Measurements from ENCODE around the gene CHRNA4. TPM values are rescaled to one million over a fixed set of nuclear protein-coding genes. Genes with fewer than 3 reads are reported as not detected.

The CHRNA4 gene
- total RNA-seq, 2 donors from 2014 or later = not detected

GRCh38 chr20:63350597-63351325 lies 10.4 kb downstream of the CHRNA4 start:
- Mint-ChIP-seq H3K9me3 (peaks cover 2 to 6% of the 10 kb centered on the region in 2 donors), H3K36me3 (ENCODE audit: insufficient read depth in 2 of 2) (peaks cover 0 to 3% of the 10 kb centered on the region in 2 donors), H3K27me3 (ENCODE audit: low read depth) (no peaks in the 10 kb centered on the region), H3K27ac (no peak overlapping the region), H3K4me3 (no peak overlapping the region), H3K4me1 (ENCODE audit: low read depth) (no peaks in the 10 kb centered on the region)
- ATAC-seq (replicated peaks in 1 of 2) (no peak), DNase-seq (no peak)

- Mint-ChIP-seq H3K4me3 (no peak overlapping the region), H3K4me1 (ENCODE audit: low read depth) (no peaks in the 10 kb centered on the region), H3K9me3 (peaks cover 2 to 6% of the 10 kb centered on the region in 2 donors), H3K27me3 (ENCODE audit: low read depth) (no peaks in the 10 kb centered on the region), H3K27ac (no peak overlapping the region), H3K36me3 (ENCODE audit: insufficient read depth in 2 of 2) (peaks cover 0 to 3% of the 10 kb centered on the region in 2 donors)
- ATAC-seq (replicated peaks in 1 of 2) = no peak
- no peak for DNase-seq
Observed at GRCh38 chr20:63350196-63350595, 11.0 kb downstream of the CHRNA4 start.

- DNase-seq (no peak), ATAC-seq (replicated peaks in 1 of 2) (no peak)
- H3K9me3 Mint-ChIP-seq = peaks cover 2 to 6% of the 10 kb centered on the region in 2 donors
- H3K4me3 Mint-ChIP-seq = no peak overlapping the region
- H3K4me1 Mint-ChIP-seq (ENCODE audit: low read depth) = no peaks in the 10 kb centered on the region
- H3K27me3 Mint-ChIP-seq (ENCODE audit: low read depth) = no peaks in the 10 kb centered on the region
- H3K36me3 Mint-ChIP-seq (ENCODE audit: insufficient read depth in 2 of 2) = peaks cover 0 to 3% of the 10 kb centered on the region in 2 donors
- H3K27ac Mint-ChIP-seq = no peak overlapping the region
Observed at GRCh38 chr20:63349516-63349895, 11.6 kb downstream of the CHRNA4 start.

- Mint-ChIP-seq H3K9me3 (peaks cover 2 to 6% of the 10 kb centered on the region in 2 donors), H3K27ac (no peak overlapping the region), H3K4me3 (no peak overlapping the region), H3K27me3 (ENCODE audit: low read depth) (no peaks in the 10 kb centered on the region), H3K4me1 (ENCODE audit: low read depth) (no peaks in the 10 kb centered on the region), H3K36me3 (ENCODE audit: insufficient read depth in 2 of 2) (peaks cover 0 to 3% of the 10 kb centered on the region in 2 donors)
- no peak for ATAC-seq (replicated peaks in 1 of 2)
- DNase-seq = no peak
Observed at GRCh38 chr20:63348828-63349515, 12.2 kb downstream of the CHRNA4 start.

- Mint-ChIP-seq H3K4me1 (ENCODE audit: low read depth) (no peaks in the 10 kb centered on the region), H3K9me3 (peaks cover 2 to 6% of the 10 kb centered on the region in 2 donors), H3K36me3 (ENCODE audit: insufficient read depth in 2 of 2) (peaks cover 0 to 3% of the 10 kb centered on the region in 2 donors), H3K4me3 (no peak overlapping the region), H3K27me3 (ENCODE audit: low read depth) (no peaks in the 10 kb centered on the region), H3K27ac (no peak overlapping the region)
- no peak for ATAC-seq (replicated peaks in 1 of 2)
- no peak for DNase-seq
Observed at GRCh38 chr20:63347950-63348827, 13.0 kb downstream of the CHRNA4 start.

- Mint-ChIP-seq H3K27me3 (ENCODE audit: low read depth) (peaks cover 2% of the 10 kb centered on the region), H3K27ac (no peak overlapping the region), H3K36me3 (ENCODE audit: insufficient read depth in 2 of 2) (peaks cover 0 to 3% of the 10 kb centered on the region in 2 donors), H3K9me3 (peaks cover 2 to 6% of the 10 kb centered on the region in 2 donors), H3K4me1 (ENCODE audit: low read depth) (no peaks in the 10 kb centered on the region), H3K4me3 (no peak overlapping the region)
- ATAC-seq (replicated peaks in 1 of 2) = no peak
- no peak for DNase-seq
Observed at GRCh38 chr20:63347081-63347741, 13.9 kb downstream of the CHRNA4 start.

GRCh38 chr20:63346131-63347080 lies 14.7 kb downstream of the CHRNA4 start:
- H3K9me3 Mint-ChIP-seq = peaks cover 2 to 6% of the 10 kb centered on the region in 2 donors
- no peak for ATAC-seq (replicated peaks in 1 of 2)
- H3K4me3 Mint-ChIP-seq = no peak overlapping the region
- peaks cover 11% of the 10 kb centered on the region for H3K27me3 Mint-ChIP-seq (ENCODE audit: low read depth)
- H3K36me3 Mint-ChIP-seq (ENCODE audit: insufficient read depth in 2 of 2) = peaks cover 0 to 3% of the 10 kb centered on the region in 2 donors
- no peak for DNase-seq
- H3K4me1 Mint-ChIP-seq (ENCODE audit: low read depth) = no peaks in the 10 kb centered on the region
- no peak overlapping the region for H3K27ac Mint-ChIP-seq

- no peaks in the 10 kb centered on the region for H3K4me1 Mint-ChIP-seq (ENCODE audit: low read depth)
- no peak overlapping the region for H3K27ac Mint-ChIP-seq
- DNase-seq (no peak), ATAC-seq (replicated peaks in 1 of 2) (no peak)
- no peak overlapping the region for H3K4me3 Mint-ChIP-seq
- H3K9me3 Mint-ChIP-seq = peaks cover 2 to 3% of the 10 kb centered on the region in 2 donors
- H3K36me3 Mint-ChIP-seq (ENCODE audit: insufficient read depth in 2 of 2) = peaks cover 0 to 3% of the 10 kb centered on the region in 2 donors
- H3K27me3 Mint-ChIP-seq (ENCODE audit: low read depth) = peaks cover 19% of the 10 kb centered on the region
Observed at GRCh38 chr20:63345328-63346100, 15.6 kb downstream of the CHRNA4 start.

GRCh38 chr20:63344616-63345327 lies 16.4 kb downstream of the CHRNA4 start:
- DNase-seq (no peak), ATAC-seq (replicated peaks in 1 of 2) (no peak)
- Mint-ChIP-seq H3K9me3 (peaks cover under 1 to 3% of the 10 kb centered on the region in 2 donors), H3K27me3 (ENCODE audit: low read depth) (peaks cover 20% of the 10 kb centered on the region), H3K27ac (no peak overlapping the region), H3K4me1 (ENCODE audit: low read depth) (no peaks in the 10 kb centered on the region), H3K4me3 (no peak overlapping the region), H3K36me3 (ENCODE audit: insufficient read depth in 2 of 2) (no peaks in the 10 kb centered on the region)

- H3K27me3 Mint-ChIP-seq (ENCODE audit: low read depth) = peaks cover 26% of the 10 kb centered on the region
- no peak for DNase-seq
- H3K27ac Mint-ChIP-seq = no peak overlapping the region
- no peak overlapping the region for H3K4me3 Mint-ChIP-seq
- H3K9me3 Mint-ChIP-seq = peaks cover 3 to 6% of the 10 kb centered on the region in 2 donors
- no peaks in the 10 kb centered on the region for H3K4me1 Mint-ChIP-seq (ENCODE audit: low read depth)
- no peaks in the 10 kb centered on the region for H3K36me3 Mint-ChIP-seq (ENCODE audit: insufficient read depth in 2 of 2)
- ATAC-seq (replicated peaks in 1 of 2) = no peak
Observed at GRCh38 chr20:63343460-63344445, 17.4 kb downstream of the CHRNA4 start.

Data from activated T-cell treated with anti-CD3 and anti-CD28 coated beads, Interleukin-2, amount 50 U/mL, for 72 hours (primary cell).